NCI-H187 (cell line): ENCODE data around the gene ADISSP.

Source experiments
- DNase-seq, 2 experiments: peaks; one replicate each; lab custom pipeline; 2025; lab: John Stamatoyannopoulos, UW

ADISSP gene

GRCh38 chr20:3781153-3781910 is 13.8 kb upstream of the ADISSP start, which contains the start of gene SPEF1:
Gene SPEF1, minus strand, starts transcription at chr20:3781448. Its CDS starts 161 bp downstream, at chr20:3781287.
- peak; percentile 67 to 90 for DNase-seq

GRCh38 chr20:3778976-3779375 is 11.4 kb upstream of the ADISSP start:
- DNase-seq, result no peak

GRCh38 chr20:3777716-3778629 is 10.4 kb upstream of the ADISSP start:
- no peak for DNase-seq

- DNase-seq, result no peak
Observed at GRCh38 chr20:3777381-3777715, 9.8 kb upstream of the ADISSP start.

- DNase-seq, result no peak
Observed at GRCh38 chr20:3775457-3776108, 8.0 kb upstream of the ADISSP start.

- DNase-seq, result no peak
Observed at GRCh38 chr20:3771552-3772058, 4.1 kb upstream of the ADISSP start.

GRCh38 chr20:3768342-3769130 is 983 bp upstream of the ADISSP start:
- peak; percentile 68 to 71 for DNase-seq

- no peak for DNase-seq
Observed at GRCh38 chr20:3767110-3767426, 485 bp downstream of the ADISSP start.

- no peak for DNase-seq
Observed at GRCh38 chr20:3766422-3767109, 987 bp downstream of the ADISSP start.

- no peak for DNase-seq
Observed at GRCh38 chr20:3765171-3765882, 2.2 kb downstream of the ADISSP start.

GRCh38 chr20:3764659-3765058 is 2.9 kb downstream of the ADISSP start:
- no peak for DNase-seq

GRCh38 chr20:3763671-3764601 is 3.6 kb downstream of the ADISSP start:
- DNase-seq, result no peak

GRCh38 chr20:3760655-3761348 is 6.8 kb downstream of the ADISSP start:
- no peak for DNase-seq

GRCh38 chr20:3759884-3760283 is 7.7 kb downstream of the ADISSP start:
- no peak for DNase-seq

GRCh38 chr20:3759316-3759823 is 8.2 kb downstream of the ADISSP start:
- DNase-seq, result no peak

GRCh38 chr20:3758566-3758965 is 9.0 kb downstream of the ADISSP start:
- no peak for DNase-seq

GRCh38 chr20:3757268-3757667 is 10.3 kb downstream of the ADISSP start:
- no peak for DNase-seq

- no peak for DNase-seq
Observed at GRCh38 chr20:3755814-3756480, 11.6 kb downstream of the ADISSP start.
